AG10803 (cell line): ENCODE results near the gene TMEM201.

Experiments
- DNase-seq: peaks from one replicate; pipeline ENCODE4 v3.0.0; 2010; ENCODE audit warnings: low read depth
- H3K4me3 ChIP-seq: 2 replicates; pipeline ENCODE4 v1.5.1; 2011; ENCODE audit warnings: mild to moderate bottlenecking, low read length, control low read depth
- TF ChIP-seq, protein P1 (sequence below): conservative IDR thresholded peaks from 2 replicates; pipeline ENCODE4 v1.5.1; 2011; ENCODE audit warnings: mild to moderate bottlenecking, low read length, control low read depth, inconsistent platforms

The TMEM201 gene

DNA sequence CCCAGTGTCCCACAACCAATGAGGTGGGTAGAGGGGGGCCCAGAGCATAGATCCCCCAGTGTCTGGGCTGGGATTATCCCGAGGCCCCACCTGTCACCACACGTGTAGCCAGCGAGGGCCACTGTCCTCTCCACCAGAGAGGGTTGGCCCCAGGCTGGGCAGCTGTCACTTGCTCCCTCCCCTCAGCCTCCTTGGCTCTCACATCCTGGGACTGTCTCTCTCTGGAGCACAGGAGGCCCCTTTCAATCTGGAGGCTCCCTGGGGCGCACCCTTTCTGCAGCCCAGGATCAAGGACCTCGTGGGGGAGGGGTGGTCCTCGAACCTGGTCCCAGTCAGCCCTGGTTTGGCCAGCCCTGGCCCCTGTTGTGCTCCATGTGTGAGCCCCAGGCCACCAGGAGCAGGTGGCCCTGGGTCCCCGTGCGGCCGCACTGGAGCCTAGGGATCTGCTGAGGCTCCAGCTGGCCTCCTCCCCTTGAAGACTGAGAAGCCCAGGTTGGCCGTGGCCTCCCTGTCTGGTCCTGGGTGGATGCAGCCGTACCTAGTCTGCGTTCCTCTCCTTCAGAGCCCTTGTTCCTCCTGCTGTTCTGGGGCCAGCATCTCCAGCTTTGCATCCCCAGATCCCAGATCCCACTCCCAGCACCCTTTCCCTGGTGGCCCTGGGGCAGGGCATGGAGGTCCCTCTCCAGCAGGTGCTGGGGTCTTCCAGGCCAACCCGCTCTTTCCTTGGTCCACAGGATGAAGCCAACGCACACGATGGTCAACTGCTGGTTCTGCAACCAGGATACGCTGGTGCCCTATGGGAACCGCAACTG lies 6.7 kb downstream of the TMEM201 start:
- DNase-seq: no peak
- TF ChIP-seq, protein P1, sequence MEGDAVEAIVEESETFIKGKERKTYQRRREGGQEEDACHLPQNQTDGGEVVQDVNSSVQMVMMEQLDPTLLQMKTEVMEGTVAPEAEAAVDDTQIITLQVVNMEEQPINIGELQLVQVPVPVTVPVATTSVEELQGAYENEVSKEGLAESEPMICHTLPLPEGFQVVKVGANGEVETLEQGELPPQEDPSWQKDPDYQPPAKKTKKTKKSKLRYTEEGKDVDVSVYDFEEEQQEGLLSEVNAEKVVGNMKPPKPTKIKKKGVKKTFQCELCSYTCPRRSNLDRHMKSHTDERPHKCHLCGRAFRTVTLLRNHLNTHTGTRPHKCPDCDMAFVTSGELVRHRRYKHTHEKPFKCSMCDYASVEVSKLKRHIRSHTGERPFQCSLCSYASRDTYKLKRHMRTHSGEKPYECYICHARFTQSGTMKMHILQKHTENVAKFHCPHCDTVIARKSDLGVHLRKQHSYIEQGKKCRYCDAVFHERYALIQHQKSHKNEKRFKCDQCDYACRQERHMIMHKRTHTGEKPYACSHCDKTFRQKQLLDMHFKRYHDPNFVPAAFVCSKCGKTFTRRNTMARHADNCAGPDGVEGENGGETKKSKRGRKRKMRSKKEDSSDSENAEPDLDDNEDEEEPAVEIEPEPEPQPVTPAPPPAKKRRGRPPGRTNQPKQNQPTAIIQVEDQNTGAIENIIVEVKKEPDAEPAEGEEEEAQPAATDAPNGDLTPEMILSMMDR: no peak
- H3K4me3 ChIP-seq: no peak overlapping the region

DNA sequence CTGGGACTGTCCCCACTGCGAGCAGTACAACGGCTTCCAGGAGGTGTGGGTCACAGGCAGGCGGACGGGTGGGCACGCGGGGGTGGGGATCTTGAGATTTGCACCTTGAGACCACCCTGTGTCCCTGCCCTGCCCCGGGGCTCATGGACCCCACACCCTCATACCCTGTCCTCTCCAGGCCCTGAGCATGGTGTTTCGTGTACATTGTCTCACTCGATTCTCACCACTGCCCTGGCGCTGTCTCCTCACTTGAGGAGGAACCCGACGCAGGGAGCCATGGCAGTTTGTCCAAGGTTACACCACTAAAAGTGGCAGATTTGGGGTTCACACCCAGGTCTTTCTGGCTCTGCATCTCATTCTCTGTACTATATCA lies 7.2 kb downstream of the TMEM201 start:
- TF ChIP-seq, protein P1: no peak
- no peak overlapping the region for H3K4me3 ChIP-seq
- no peak for DNase-seq

DNA sequence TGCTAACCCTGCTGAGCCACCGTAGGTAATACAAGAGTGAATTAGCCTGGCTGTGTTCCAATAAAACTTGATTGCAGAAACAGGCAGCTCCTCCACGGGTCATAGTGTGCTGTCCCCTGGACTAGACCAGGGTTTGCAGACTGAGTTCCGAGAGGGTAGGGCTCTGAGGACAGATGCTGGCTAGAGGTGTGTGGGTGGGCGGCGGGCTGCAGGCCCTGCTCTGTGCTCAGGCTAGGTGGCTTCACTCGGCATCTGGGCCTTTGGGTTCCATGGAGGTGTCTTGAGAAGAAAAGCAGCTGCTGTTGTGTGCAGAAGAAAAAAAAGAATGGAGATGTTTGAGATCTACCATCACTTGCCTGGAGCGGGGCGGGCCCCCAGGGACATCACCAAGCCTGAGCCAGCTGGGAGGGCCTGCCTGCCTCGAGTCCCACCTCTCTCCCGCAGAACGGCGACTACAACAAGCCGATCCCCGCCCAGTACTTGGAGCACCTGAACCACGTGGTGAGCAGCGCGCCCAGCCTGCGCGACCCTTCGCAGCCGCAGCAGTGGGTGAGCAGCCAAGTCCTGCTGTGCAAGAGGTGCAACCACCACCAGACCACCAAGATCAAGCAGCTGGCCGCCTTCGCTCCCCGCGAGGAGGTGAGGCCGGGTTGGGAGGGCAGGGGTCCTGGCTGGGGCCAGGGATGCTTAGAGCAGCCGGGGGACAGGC lies 7.9 kb downstream of the TMEM201 start:
- TF ChIP-seq, protein P1: no peak
- no peak overlapping the region for H3K4me3 ChIP-seq
- no peak for DNase-seq

DNA sequence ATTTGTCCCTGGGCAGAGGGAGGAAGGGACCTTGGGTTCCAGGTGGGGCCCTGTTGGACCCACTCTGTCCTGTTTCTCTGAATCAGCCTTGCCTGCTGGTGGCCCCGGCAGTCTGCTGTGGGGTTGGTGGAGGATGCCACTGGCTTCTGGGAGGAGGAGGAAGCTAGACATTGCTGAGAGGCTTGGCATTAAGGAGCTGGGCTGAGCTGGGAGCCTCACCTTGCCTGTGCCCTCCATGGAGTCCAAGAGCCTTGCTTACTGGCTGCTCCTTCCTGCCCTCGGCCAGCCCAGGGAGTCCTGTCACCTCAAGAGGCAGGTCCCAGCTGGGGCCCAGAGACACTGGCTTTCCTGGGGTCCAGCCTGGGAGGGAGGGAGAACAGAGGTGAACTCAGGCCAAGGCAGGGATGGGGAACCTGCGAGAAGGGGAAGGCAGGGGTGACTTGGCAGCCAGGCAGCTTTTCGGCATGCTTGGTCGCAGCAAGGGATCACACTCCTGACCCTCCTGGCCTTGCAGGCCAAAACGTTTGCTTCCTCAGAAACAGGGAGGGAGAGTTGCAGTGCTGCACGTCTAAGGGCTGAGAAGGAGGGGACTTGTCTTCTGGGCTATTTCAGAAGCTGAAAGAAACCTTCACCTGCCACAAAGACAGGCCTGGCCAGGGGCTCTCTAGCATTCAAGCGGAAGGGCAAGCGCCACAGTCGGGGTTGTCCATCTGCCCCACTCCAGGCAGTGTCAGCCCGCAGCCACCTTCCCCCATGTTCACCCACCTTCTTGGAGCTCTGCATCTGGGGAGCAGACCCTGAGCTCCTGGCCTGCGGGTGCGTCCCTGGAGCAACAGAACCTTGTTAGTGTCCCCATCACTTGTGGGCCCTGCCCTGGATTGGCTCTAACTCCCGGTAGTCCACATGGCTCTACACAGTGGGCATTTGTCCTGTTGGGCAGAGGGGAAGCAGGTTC lies 8.9 kb downstream of the TMEM201 start:
- H3K4me3 ChIP-seq: no peak overlapping the region
- DNase-seq: no peak
- TF ChIP-seq, protein P1: no peak

DNA sequence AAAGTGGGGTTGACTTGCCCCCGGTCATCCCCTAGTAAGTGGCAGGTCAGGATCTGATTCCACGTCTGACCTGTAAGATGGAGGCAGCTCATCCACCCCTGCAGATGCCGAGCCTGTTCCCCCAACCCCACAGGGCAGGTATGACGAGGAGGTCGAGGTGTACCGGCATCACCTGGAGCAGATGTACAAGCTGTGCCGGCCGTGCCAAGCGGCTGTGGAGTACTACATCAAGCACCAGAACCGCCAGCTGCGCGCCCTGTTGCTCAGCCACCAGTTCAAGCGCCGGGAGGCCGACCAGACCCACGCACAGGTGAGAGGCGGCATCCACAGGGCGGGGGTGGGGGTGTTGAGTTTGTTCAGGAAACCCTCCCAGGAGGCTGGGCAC lies 9.6 kb downstream of the TMEM201 start:
- H3K4me3 ChIP-seq: no peak overlapping the region
- TF ChIP-seq, protein P1: no peak
- DNase-seq: no peak

DNA sequence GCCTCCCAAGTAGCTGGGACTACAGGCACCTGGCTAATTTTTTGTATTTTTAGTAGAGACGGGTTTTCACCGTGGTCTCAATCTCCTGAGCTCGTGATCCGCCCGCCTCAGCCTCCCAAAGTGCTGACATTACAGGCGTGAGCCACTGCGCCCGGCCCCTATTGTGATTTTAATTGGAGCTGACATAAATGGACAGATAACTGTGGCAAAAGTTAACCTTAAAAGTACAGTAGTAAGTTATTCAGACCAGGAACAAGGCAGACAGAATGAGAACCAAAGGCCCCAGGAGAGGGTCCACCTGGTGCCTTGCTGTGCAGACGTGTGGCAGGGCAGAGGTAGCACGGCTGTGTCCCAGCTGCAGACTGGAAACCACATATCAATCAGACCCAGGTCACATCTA lies 11.0 kb downstream of the TMEM201 start:
- H3K4me3 ChIP-seq: no peak overlapping the region
- TF ChIP-seq, protein P1: no peak
- DNase-seq: no peak
